Thyroid gland (tissue), 4 donors: ENCODE results near the gene SEC31A. TPM values are rescaled to one million over a fixed set of nuclear protein-coding genes. Genes with fewer than 3 reads are reported as not detected.
"Not testable (repeated sequence)": the region's sequence is repeated elsewhere in the genome, so short reads cannot be mapped to it uniquely, and the experiment has no call there.

Source experiments
- DNase-seq, 2 donors: peaks; one replicate each; pipeline ENCODE4 v3.0.0-alpha.2; 2019
- H3K27ac ChIP-seq, 3 donors: fragments of 200-600 bp; sonication (generic); 1 replicate in 2 of 3; 2 replicates in 1 of 3; pipeline ENCODE4 v1.5.1; 2016 to 2019; ENCODE audit warnings: mild to moderate bottlenecking in 1 of 3, moderate library complexity in 1 of 3
- H3K27me3 ChIP-seq: fragments of 200-600 bp; sonication (generic); one replicate; pipeline ENCODE4 v1.5.1; 2019
- H3K36me3 ChIP-seq, 2 donors: fragments of 200-600 bp; sonication (generic); one replicate each; pipeline ENCODE4 v1.5.1; 2016 to 2019
- H3K4me1 ChIP-seq, 2 donors: fragments of 200-600 bp; sonication (generic); one replicate each; pipeline ENCODE4 v1.5.1; 2017 to 2019
- H3K4me3 ChIP-seq, 3 donors: fragments of 200-600 bp; sonication (generic); replicated peaks in 1 of 3; 1 replicate in 2 of 3; 2 replicates in 1 of 3; pipeline ENCODE4 v1.5.1; 2016; ENCODE audit warnings: mild to moderate bottlenecking in 1 of 3
- H3K9me3 ChIP-seq: fragments of 200-600 bp; sonication (generic); one replicate; pipeline ENCODE4 v1.5.1; 2017
- CTCF ChIP-seq, 6 experiments: fragments of 200-600 bp in 3 of 6; fragments of 450-650 bp in 3 of 6; sonication (generic) in 3 of 6; IDR thresholded peaks; one replicate each; pipeline ENCODE4 v1.5.1; 2016 to 2019; ENCODE audit warnings: antibody characterized with exemption in 6 of 6, mild to moderate bottlenecking in 2 of 6, inconsistent platforms in 1 of 6, moderate library complexity in 1 of 6
- POLR2A ChIP-seq, 2 donors: fragments of 450-650 bp; IDR thresholded peaks; one replicate each; pipeline ENCODE4 v1.6.1; 2017; ENCODE audit warnings: antibody characterized with exemption in 2 of 2, mild to moderate bottlenecking in 2 of 2, moderate library complexity in 1 of 2
- WGBS, 2 donors: methylation state at CpG; one replicate each; pipeline ENCODE4 v1.1.5; 2017; 5-methylcytosine and 5-hydroxymethylcytosine counted together
- intact Hi-C: fragments of 100-400 bp; cut with DNase I; formaldehyde crosslinking; loops from one replicate; pipeline ENCODE4 v1.15.1; 2023
- total RNA-seq, 4 donors: library from RNA; depleted of rRNA; stranded (reverse); fragments of >200 nt; gene quantifications; one replicate each; pipeline ENCODE4 v1.2.3, GENCODE V29; 2016

SEC31A gene
- total RNA-seq, 4 donors from 2014 or later = 263 to 367 (median 292) TPM

- WGBS, 2 donors = 56 to 62% methylated on average over 2 of the region's 2 CpGs
These were observed 70.3 kb downstream of the SEC31A start for GRCh38 chr4:82820689-82821088.

DNA sequence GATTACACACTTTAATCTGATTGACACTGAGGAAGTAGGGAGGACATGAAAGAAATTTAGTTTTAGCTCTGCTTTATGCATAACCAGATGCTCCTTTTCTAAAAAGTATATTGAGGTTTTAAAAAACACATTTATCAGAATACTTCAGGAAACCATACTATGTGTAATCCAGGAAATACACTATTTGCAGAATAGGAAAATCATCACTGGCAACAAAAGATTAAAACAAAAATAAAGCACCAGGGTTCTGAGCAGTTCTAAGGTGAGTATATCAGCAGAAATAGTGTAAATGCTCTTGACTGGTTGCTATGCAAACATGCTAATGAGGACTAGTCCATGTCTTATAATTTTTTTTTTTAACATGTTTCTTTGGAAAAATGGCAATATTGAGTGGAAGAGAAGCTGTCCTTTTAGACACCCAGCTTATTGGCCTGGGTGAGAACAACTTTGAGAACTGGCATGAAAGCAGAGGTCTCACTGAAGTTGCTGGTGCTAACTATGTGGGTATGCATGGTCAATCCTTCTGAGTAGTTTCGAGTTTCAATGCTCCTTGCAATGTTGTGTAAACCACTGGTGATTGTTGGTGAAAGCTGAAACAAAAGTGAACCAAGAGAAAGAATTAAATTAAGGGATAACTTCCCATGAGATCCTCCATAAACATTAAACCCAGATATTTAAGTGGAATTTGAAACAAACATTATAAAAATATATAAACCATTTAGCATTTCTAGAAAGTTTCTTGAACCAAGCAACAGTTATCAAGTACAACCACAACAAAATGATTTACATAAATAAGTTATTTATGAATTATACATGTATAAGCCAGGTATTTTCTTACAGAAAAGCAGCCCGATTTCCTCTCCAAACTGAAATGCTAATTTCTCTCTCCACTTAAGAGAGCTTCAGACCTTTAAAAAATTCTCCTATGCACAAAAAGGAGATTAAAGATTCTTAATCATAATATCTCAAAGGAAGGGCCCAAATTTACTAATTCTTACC lies 72.0 kb downstream of the SEC31A start:
- H3K27ac ChIP-seq = no peak overlapping the region
- 82 to 90% methylated on average over 2 of the region's 2 CpGs for WGBS, 2 donors

More at GRCh38 chr4:82820689-82821088, 70.3 kb downstream of the SEC31A start:
- TF ChIP-seq POLR2A (IDR thresholded peaks at IDR 0.05) (no peak), CTCF (IDR thresholded peaks at IDR 0.05) (no peak)
- H3K27ac ChIP-seq = no peak overlapping the region
- H3K4me1 ChIP-seq = no peaks in the 10 kb centered on the region
- no peaks in the 10 kb centered on the region for H3K27me3 ChIP-seq
- H3K4me3 ChIP-seq = no peak overlapping the region
- H3K36me3 ChIP-seq = peaks cover 79 to 80% of the 10 kb centered on the region in 2 donors
- intact Hi-C loops = loop anchor here (10.0 kb wide), 1 partner anchor 54 kb away; no protein-coding TSS in a partner anchor
- no peak for DNase-seq
- H3K9me3 ChIP-seq = no peaks in the 10 kb centered on the region

GRCh38 chr4:82816874-82817273 lies 74.1 kb downstream of the SEC31A start:
- H3K27ac ChIP-seq, intact Hi-C loops, DNase-seq, H3K27me3 ChIP-seq, H3K4me3 ChIP-seq, H3K9me3 ChIP-seq, H3K4me1 ChIP-seq: not testable (repeated sequence)
- 97 to 99% methylated on average over 6 of the region's 6 CpGs for WGBS, 2 donors
- H3K36me3 ChIP-seq = peaks cover 43 to 49% of the 10 kb centered on the region in 2 donors

More for the DNA sequence above, 72.0 kb downstream of the SEC31A start:
- intact Hi-C loops = no loop called here
- TF ChIP-seq POLR2A (IDR thresholded peaks at IDR 0.05) (no peak), CTCF (IDR thresholded peaks at IDR 0.05) (no peak)
- Histone ChIP-seq H3K27me3 (no peaks in the 10 kb centered on the region), H3K9me3 (no peaks in the 10 kb centered on the region), H3K4me1 (no peaks in the 10 kb centered on the region), H3K4me3 (no peak overlapping the region), H3K36me3 (peaks cover 63 to 68% of the 10 kb centered on the region in 2 donors)
- DNase-seq = no peak

GRCh38 chr4:82814034-82814433 lies 76.9 kb downstream of the SEC31A start:
- H3K27ac ChIP-seq = no peak overlapping the region
- no peaks in the 10 kb centered on the region for H3K9me3 ChIP-seq
- H3K4me1 ChIP-seq = peaks cover 6 to 7% of the 10 kb centered on the region in 2 donors
- no peaks in the 10 kb centered on the region for H3K27me3 ChIP-seq
- no peak for TF ChIP-seq CTCF (IDR thresholded peaks at IDR 0.05)
- no peak for TF ChIP-seq POLR2A (IDR thresholded peaks at IDR 0.05)
- H3K4me3 ChIP-seq = no peak overlapping the region
- intact Hi-C loops = no loop called here
- WGBS, 2 donors = 82 to 86% methylated on average over 1 of the region's 1 CpG
- peaks cover 19 to 24% of the 10 kb centered on the region in 2 donors for H3K36me3 ChIP-seq
- DNase-seq = no peak

DNA sequence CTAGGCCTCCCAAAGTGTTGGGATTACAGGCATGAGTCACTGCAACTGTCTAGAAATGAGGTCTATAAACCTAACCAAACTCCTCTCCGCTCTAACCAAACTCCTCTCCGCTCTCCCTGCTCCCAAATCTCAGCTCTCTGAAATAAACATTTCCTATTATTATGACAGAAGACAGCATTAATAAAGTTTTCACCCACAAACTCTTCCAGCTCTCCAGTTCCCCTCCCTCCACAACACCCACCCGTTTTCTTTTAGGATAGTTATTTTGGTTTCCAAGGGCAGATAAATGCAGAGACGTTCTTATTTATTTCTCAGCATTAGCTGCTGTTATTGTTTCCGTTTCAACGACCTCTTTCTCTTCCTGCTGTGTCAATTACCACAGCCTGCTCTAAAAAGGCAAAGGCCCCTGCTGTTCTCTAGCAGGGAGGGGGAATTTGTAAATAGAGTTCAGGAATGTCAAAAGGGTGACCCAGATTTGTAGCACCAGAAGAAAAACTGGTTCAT lies 79.1 kb downstream of the SEC31A start:
- DNase-seq = no peak
- H3K4me1 ChIP-seq = peaks cover 6 to 7% of the 10 kb centered on the region in 2 donors
- intact Hi-C loops = no loop called here
- peak overlapping the region in 2 of 3 donors; percentile 32 to 64 for H3K27ac ChIP-seq
- TF ChIP-seq CTCF (IDR thresholded peaks at IDR 0.05) (no peak), POLR2A (IDR thresholded peaks at IDR 0.05) (no peak)
- no peaks in the 10 kb centered on the region for H3K27me3 ChIP-seq
- H3K9me3 ChIP-seq = no peaks in the 10 kb centered on the region
- WGBS, 2 donors = 25 to 31% methylated on average over 6 of the region's 6 CpGs
- peaks cover 0 to 4% of the 10 kb centered on the region in 2 donors for H3K36me3 ChIP-seq
- no peak overlapping the region for H3K4me3 ChIP-seq
